Ovary (tissue), 9 donors: Measurements from ENCODE around the gene ADAMTS3. TPM values are rescaled to one million over a fixed set of nuclear protein-coding genes. Genes with fewer than 3 reads are reported as not detected.

ENCODE experiments used
- DNase-seq, 5 donors: peaks; one replicate each; pipeline ENCODE4 v3.0.0-alpha.2; 2019 to 2020
- H3K27ac ChIP-seq, 2 donors: fragments of 200-600 bp; one replicate each; pipeline versions ENCODE4 v1.5.1 to v1.8.0; 2019 to 2022
- H3K27me3 ChIP-seq: fragments of 200-600 bp; one replicate; pipeline ENCODE4 v1.8.0; 2022
- H3K36me3 ChIP-seq: fragments of 200-600 bp; sonication (generic); one replicate; pipeline ENCODE4 v1.5.1; 2019
- H3K4me1 ChIP-seq: one replicate; pipeline ENCODE4 v1.8.1; 2013; ENCODE audit warnings: mild to moderate bottlenecking, moderate library complexity; ENCODE audit not compliant: insufficient read depth
- H3K4me3 ChIP-seq: fragments of 200-600 bp; sonication (generic); one replicate; pipeline ENCODE4 v1.5.1; 2017
- H3K9me3 ChIP-seq, 2 donors: fragments of 200-600 bp in 1 of 2; sonication (generic) in 1 of 2; one replicate each; pipeline versions ENCODE4 v1.5.1 to v1.8.1; 2013 to 2019; ENCODE audit warnings: mild to moderate bottlenecking in 1 of 2, moderate library complexity in 1 of 2
- EP300 ChIP-seq: sonication (generic); formaldehyde crosslinking; IDR thresholded peaks from one replicate; pipeline ENCODE4 v1.6.1; 2017; ENCODE audit warnings: antibody characterized with exemption
- POLR2A ChIP-seq: fragments of 450-650 bp; IDR thresholded peaks from one replicate; pipeline ENCODE4 v1.6.1; 2017; ENCODE audit warnings: antibody characterized with exemption, mild to moderate bottlenecking, moderate library complexity
- WGBS, 3 donors: extraction: QIAGEN DNeasy Blood & Tissue Kit in 1 of 3; methylation state at CpG; one replicate each; pipeline versions ENCODE4 v1.1.5 to v1.1.7; 2013 to 2017; 5-methylcytosine and 5-hydroxymethylcytosine counted together
- intact Hi-C, 4 donors: fragments of 100-400 bp; cut with DNase I; formaldehyde crosslinking; loops; one replicate each; pipeline versions ENCODE4 v1.11.0 to v1.15.1; 2022 to 2023
- polyA plus RNA-seq, 2 donors: library from polyadenylated mRNA; stranded (reverse); fragments of 200-250 nt in 1 of 2; fragments of 350-450 nt in 1 of 2; fragmentation: Illumina TruSeq in 1 of 2; extraction: RNeasy Lipid Tissue Mini Kit (QIAGEN cat#74804) in 1 of 2; gene quantifications; one replicate each; pipeline ENCODE4 v1.2.3, GENCODE V29; 2013 to 2014
- total RNA-seq, 7 donors: library from RNA; depleted of rRNA in 2 of 7; stranded (reverse); fragments of >200 nt in 2 of 7; fragmentation: NEBNext Ultra II Directional in 3 of 7; extraction: Animal tissue kit (Norgen Biotek cat#: 25700) in 3 of 7; gene quantifications; one replicate each; pipeline versions ENCODE4 v1.1.0 to v1.2.4, GENCODE V29; 2016 to 2023
- TF ChIP-seq, protein P1 (sequence below), 3 donors: fragments of 450-650 bp in 2 of 3; fragments of 200-600 bp in 1 of 3; IDR thresholded peaks; one replicate each; pipeline versions ENCODE4 v1.5.1 to v1.8.0; 2016 to 2022; ENCODE audit warnings: antibody characterized with exemption in 3 of 3, mild to moderate bottlenecking in 1 of 3
- donor health status: DM: no; HTN: no; CAD: no; lungs with moderate emphysema.
- donor health status: DM: no; HTN: no; CAD: no.
- donor health status: Bipolar disorder and iron deficiency.
- donor health status: DM: yes; HTN: yes; CAD: no.
- donor health status: DM: no; HTN: no; CAD: no.
- donor health status: DM: yes; HTN: yes; CAD: no.

Gene ADAMTS3
- total and polyA plus RNA-seq, 9 donors = 1.2 to 6.6 (median 4.6) TPM

- intact Hi-C loops = no loop called here
- H3K27me3 ChIP-seq = no peaks in the 10 kb centered on the region
- no peaks in the 10 kb centered on the region for H3K4me1 ChIP-seq
- DNase-seq = no peak
- H3K9me3 ChIP-seq = no peaks in the 10 kb centered on the region
- no peak overlapping the region for H3K27ac ChIP-seq
- TF ChIP-seq POLR2A (no peak), EP300 (no peak)
- TF ChIP-seq, protein P1, sequence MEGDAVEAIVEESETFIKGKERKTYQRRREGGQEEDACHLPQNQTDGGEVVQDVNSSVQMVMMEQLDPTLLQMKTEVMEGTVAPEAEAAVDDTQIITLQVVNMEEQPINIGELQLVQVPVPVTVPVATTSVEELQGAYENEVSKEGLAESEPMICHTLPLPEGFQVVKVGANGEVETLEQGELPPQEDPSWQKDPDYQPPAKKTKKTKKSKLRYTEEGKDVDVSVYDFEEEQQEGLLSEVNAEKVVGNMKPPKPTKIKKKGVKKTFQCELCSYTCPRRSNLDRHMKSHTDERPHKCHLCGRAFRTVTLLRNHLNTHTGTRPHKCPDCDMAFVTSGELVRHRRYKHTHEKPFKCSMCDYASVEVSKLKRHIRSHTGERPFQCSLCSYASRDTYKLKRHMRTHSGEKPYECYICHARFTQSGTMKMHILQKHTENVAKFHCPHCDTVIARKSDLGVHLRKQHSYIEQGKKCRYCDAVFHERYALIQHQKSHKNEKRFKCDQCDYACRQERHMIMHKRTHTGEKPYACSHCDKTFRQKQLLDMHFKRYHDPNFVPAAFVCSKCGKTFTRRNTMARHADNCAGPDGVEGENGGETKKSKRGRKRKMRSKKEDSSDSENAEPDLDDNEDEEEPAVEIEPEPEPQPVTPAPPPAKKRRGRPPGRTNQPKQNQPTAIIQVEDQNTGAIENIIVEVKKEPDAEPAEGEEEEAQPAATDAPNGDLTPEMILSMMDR (IDR thresholded peaks at IDR 0.05) = no peak
- H3K4me3 ChIP-seq = no peak overlapping the region
- 69 to 79% (median 70%) methylated on average over 4 of the region's 4 CpGs for WGBS, 3 donors
- no peaks in the 10 kb centered on the region for H3K36me3 ChIP-seq
These were observed 79.8 kb downstream of the ADAMTS3 start for GRCh38 chr4:72489267-72489666.

DNA sequence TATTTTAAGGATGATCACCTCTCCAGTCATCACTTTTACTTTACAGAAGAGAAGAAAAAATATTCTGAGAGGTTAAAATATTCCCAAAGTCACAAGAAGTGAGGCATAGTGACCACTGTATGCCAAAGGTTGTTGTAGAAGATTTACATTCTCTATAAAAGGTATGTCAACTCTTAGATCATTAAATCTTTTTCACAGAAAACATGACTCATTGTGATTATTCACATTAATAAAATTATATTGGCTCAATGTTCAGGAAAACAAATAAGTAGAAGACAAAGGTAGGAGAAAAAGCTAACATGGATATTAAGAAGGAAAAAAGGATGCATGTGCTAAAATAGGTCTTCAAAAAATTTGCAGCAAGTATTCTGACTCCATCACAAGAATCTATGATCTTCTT lies 82.0 kb downstream of the ADAMTS3 start:
- H3K36me3 ChIP-seq = no peaks in the 10 kb centered on the region
- TF ChIP-seq POLR2A (no peak), EP300 (no peak)
- TF ChIP-seq, protein P1 (IDR thresholded peaks at IDR 0.05) = no peak
- H3K27ac ChIP-seq = no peak overlapping the region
- H3K27me3 ChIP-seq = no peaks in the 10 kb centered on the region
- no peak overlapping the region for H3K4me3 ChIP-seq
- H3K4me1 ChIP-seq = no peaks in the 10 kb centered on the region
- H3K9me3 ChIP-seq = no peaks in the 10 kb centered on the region
- DNase-seq = no peak
- intact Hi-C loops = no loop called here

DNA sequence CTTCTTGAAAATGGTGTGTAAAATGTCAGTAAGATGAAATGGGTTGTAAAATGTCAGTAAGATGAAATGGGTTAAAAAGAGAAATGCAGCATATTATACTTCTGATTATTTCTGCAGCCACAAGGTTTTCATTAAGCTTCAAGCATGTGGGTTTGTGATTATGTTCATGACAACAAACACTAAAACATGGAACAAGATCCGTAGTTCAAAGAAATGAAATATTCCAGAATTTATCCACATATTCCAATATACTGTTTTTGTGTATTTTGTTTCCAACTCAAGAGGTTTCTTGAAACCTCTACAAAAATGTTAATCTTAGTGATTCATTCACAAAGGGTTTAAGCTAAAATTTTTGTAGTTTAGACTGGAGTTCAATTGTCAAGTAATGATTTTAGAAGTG lies 84.0 kb downstream of the ADAMTS3 start:
- Histone ChIP-seq H3K4me1 (no peaks in the 10 kb centered on the region), H3K27me3 (no peaks in the 10 kb centered on the region), H3K27ac (no peak overlapping the region), H3K36me3 (no peaks in the 10 kb centered on the region), H3K9me3 (no peaks in the 10 kb centered on the region), H3K4me3 (no peak overlapping the region)
- DNase-seq = no peak
- intact Hi-C loops = no loop called here
- no peak for TF ChIP-seq EP300
- TF ChIP-seq, protein P1 (IDR thresholded peaks at IDR 0.05) = no peak
- TF ChIP-seq POLR2A = no peak
- 27 to 36% (median 36%) methylated on average over 1 of the region's 1 CpG for WGBS, 3 donors

DNA sequence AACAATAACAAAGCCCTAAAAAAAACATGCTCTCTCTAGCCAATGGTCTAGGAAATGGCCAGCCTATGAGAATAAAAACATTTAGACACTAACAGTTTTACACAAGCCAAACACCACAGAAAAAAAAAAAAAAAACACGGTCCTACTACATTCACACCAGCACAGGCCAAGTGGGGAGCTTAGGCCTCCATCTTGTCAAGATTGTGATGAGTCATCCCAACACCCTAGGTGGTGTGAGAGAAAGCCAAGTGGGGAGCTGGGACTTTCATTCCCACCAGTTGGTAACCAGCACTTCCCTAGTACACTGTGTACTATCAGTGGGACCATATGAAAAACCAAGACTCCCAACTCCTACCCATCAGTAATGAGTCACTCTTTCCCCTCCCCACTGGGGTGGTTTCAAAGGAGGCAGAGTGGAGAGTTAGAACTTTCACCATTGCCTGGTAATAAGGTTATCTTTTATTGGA lies 95.6 kb downstream of the ADAMTS3 start:
- Histone ChIP-seq H3K4me3 (no peak overlapping the region), H3K4me1 (no peaks in the 10 kb centered on the region), H3K27me3 (no peaks in the 10 kb centered on the region), H3K27ac (no peak overlapping the region), H3K9me3 (no peaks in the 10 kb centered on the region), H3K36me3 (no peaks in the 10 kb centered on the region)
- 48 to 74% (median 72%) methylated on average over 1 of the region's 1 CpG for WGBS, 3 donors
- TF ChIP-seq POLR2A (no peak), EP300 (no peak)
- TF ChIP-seq, protein P1 (IDR thresholded peaks at IDR 0.05) = no peak
- intact Hi-C loops = no loop called here
- no peak for DNase-seq

GRCh38 chr4:72471816-72472215 lies 97.2 kb downstream of the ADAMTS3 start:
- Histone ChIP-seq H3K36me3 (no peaks in the 10 kb centered on the region), H3K4me3 (no peak overlapping the region), H3K4me1 (no peaks in the 10 kb centered on the region), H3K27ac (no peak overlapping the region), H3K9me3 (no peaks in the 10 kb centered on the region), H3K27me3 (no peaks in the 10 kb centered on the region)
- TF ChIP-seq POLR2A (no peak), EP300 (no peak)
- TF ChIP-seq, protein P1 (IDR thresholded peaks at IDR 0.05) = no peak
- intact Hi-C loops = no loop called here
- 55 to 61% (median 56%) methylated on average over 2 of the region's 2 CpGs for WGBS, 3 donors
- DNase-seq = no peak
